Gastrocnemius medialis (tissue), 4 donors: ENCODE results near the gene PCDHA13.

Experiments used
- POLR2A ChIP-seq, 2 donors: fragments of 450-650 bp; IDR thresholded peaks; one replicate each; pipeline ENCODE4 v1.6.1; 2017; ENCODE audit warnings: antibody characterized with exemption in 2 of 2, mild to moderate bottlenecking in 2 of 2, moderate library complexity in 2 of 2
- TF ChIP-seq, protein P1 (sequence below), 5 experiments: fragments of 450-650 bp in 3 of 5; fragments of 200-600 bp in 2 of 5; sonication (generic) in 2 of 5; IDR thresholded peaks in 4 of 5; conservative IDR thresholded peaks in 1 of 5; 1 replicate in 4 of 5; 2 replicates in 1 of 5; pipeline ENCODE4 v1.5.1; 2016 to 2019; ENCODE audit warnings: antibody characterized with exemption in 5 of 5, mild to moderate bottlenecking in 3 of 5, moderate library complexity in 3 of 5

DNA sequence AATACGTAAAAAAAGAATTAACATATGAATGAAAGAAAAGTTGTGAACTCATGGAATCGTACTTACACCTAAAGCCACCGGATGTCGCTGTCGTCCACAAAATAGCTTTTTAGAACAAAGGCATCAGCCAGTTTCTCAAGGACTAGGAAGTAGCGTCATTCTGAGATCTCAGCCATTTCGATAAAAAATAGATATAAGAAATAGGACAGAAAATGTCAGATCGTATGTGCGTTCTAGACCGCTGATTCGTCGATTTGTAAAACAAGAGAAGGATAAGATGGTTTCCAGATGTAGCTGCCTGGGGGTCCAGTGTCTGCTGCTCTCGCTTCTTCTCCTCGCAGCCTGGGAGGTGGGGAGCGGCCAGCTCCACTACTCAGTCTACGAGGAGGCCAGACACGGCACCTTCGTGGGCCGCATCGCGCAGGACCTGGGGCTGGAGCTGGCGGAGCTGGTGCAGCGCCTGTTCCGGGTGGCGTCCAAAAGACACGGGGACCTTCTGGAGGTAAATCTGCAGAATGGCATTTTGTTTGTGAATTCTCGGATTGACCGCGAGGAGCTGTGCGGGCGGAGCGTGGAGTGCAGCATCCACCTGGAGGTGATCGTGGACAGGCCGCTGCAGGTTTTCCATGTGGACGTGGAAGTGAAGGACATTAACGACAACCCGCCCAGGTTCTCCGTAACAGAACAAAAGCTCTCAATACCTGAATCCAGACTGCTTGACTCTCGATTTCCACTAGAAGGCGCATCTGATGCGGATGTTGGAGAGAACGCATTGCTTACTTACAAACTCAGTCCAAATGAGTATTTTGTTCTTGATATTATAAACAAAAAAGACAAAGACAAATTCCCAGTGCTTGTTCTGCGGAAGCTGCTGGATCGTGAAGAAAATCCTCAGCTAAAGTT is 25.9 kb upstream of the PCDHA13 start, which contains the start of gene PCDHA10:
- TF ChIP-seq, protein P1, sequence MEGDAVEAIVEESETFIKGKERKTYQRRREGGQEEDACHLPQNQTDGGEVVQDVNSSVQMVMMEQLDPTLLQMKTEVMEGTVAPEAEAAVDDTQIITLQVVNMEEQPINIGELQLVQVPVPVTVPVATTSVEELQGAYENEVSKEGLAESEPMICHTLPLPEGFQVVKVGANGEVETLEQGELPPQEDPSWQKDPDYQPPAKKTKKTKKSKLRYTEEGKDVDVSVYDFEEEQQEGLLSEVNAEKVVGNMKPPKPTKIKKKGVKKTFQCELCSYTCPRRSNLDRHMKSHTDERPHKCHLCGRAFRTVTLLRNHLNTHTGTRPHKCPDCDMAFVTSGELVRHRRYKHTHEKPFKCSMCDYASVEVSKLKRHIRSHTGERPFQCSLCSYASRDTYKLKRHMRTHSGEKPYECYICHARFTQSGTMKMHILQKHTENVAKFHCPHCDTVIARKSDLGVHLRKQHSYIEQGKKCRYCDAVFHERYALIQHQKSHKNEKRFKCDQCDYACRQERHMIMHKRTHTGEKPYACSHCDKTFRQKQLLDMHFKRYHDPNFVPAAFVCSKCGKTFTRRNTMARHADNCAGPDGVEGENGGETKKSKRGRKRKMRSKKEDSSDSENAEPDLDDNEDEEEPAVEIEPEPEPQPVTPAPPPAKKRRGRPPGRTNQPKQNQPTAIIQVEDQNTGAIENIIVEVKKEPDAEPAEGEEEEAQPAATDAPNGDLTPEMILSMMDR (IDR thresholded peaks at IDR 0.05 in 4 of 5, conservative IDR thresholded peaks at IDR 0.05 in 1 of 5): peak in 1 of 5 experiments; percentile 25
- no peak for TF ChIP-seq POLR2A (IDR thresholded peaks at IDR 0.05)
